Naive thymus-derived CD4-positive, alpha-beta T cell (primary cell): Measurements from ENCODE around the gene SURF4. TPM values are rescaled to one million over a fixed set of nuclear protein-coding genes. Genes with fewer than 3 reads are reported as not detected.

Experiments used
- ATAC-seq: fragments of 150-1000 bp; cut with Tn5 transposase; 2 replicates; pipeline ENCODE4 v1.10.0; 2021; ENCODE audit warnings: mild to moderate bottlenecking, moderate library complexity
- CTCF ChIA-PET: fragments of 350-600 bp; sonication (Branson Sonifier 250); formaldehyde crosslinking; loops from one replicate; lab custom pipeline; 2021; ENCODE audit warnings: antibody characterized with exemption; lab: Charles Lee
- POLR2A ChIA-PET: fragments of 350-600 bp; sonication (Branson Sonifier 250); formaldehyde crosslinking; loops from one replicate; lab custom pipeline; 2021; ENCODE audit warnings: antibody characterized with exemption, inconsistent platforms; lab: Charles Lee
- DNase-seq, 9 donors: peaks; one replicate each; pipeline versions ENCODE4 v3.0.0 to v3.0.0-alpha.2; 2020 to 2022; ENCODE audit warnings: mixed read lengths in 1 of 9
- H3K27ac ChIP-seq: one replicate; pipeline ENCODE4 v1.7.0; 2013; ENCODE audit warnings: mild to moderate bottlenecking, low read depth, low read length, moderate library complexity
- H3K27me3 ChIP-seq, 2 donors: one replicate each; pipeline ENCODE4 v1.7.0; 2013; ENCODE audit warnings: low read length in 2 of 2, mild to moderate bottlenecking in 2 of 2, moderate library complexity in 2 of 2; ENCODE audit not compliant: control insufficient read depth in 2 of 2, insufficient read depth in 2 of 2
- H3K36me3 ChIP-seq, 3 experiments: 1 replicate in 2 of 3; 2 replicates in 1 of 3; pipeline ENCODE4 v1.7.0; 2013; ENCODE audit warnings: low read length in 3 of 3, mild to moderate bottlenecking in 3 of 3, moderate library complexity in 1 of 3; ENCODE audit not compliant: insufficient read depth in 3 of 3, control insufficient read depth in 2 of 3
- H3K4me1 ChIP-seq, 2 donors: one replicate each; pipeline ENCODE4 v1.7.0; 2013; ENCODE audit warnings: low read length in 2 of 2, mild to moderate bottlenecking in 2 of 2, moderate library complexity in 1 of 2; ENCODE audit not compliant: control insufficient read depth in 2 of 2, insufficient read depth in 2 of 2
- H3K4me3 ChIP-seq: 2 replicates; pipeline ENCODE4 v1.7.0; 2013; ENCODE audit warnings: mild to moderate bottlenecking, low read length
- H3K9me3 ChIP-seq, 3 experiments: 1 replicate in 2 of 3; 2 replicates in 1 of 3; pipeline ENCODE4 v1.7.0; 2013; ENCODE audit warnings: low read length in 3 of 3; ENCODE audit not compliant: control insufficient read depth in 2 of 3
- H3K27ac Mint-ChIP-seq, 9 donors: one replicate each; pipeline ENCODE4 v1.8.0; 2020 to 2022; ENCODE audit warnings: mixed read lengths in 9 of 9, mild to moderate bottlenecking in 8 of 9, moderate library complexity in 5 of 9, inconsistent platforms in 2 of 9
- H3K27me3 Mint-ChIP-seq, 5 donors: one replicate each; pipeline ENCODE4 v1.8.0; 2021 to 2022; ENCODE audit warnings: mixed read lengths in 5 of 5, mild to moderate bottlenecking in 1 of 5
- H3K36me3 Mint-ChIP-seq, 5 donors: one replicate each; pipeline ENCODE4 v1.8.0; 2020 to 2022; ENCODE audit warnings: mixed read lengths in 5 of 5, mild to moderate bottlenecking in 3 of 5, inconsistent platforms in 1 of 5
- H3K4me1 Mint-ChIP-seq, 7 donors: one replicate each; pipeline ENCODE4 v1.8.0; 2020 to 2022; ENCODE audit warnings: mixed read lengths in 7 of 7, mild to moderate bottlenecking in 3 of 7, inconsistent platforms in 1 of 7
- H3K4me3 Mint-ChIP-seq, 10 donors: one replicate each; pipeline ENCODE4 v1.8.0; 2020 to 2022; ENCODE audit warnings: mild to moderate bottlenecking in 10 of 10, mixed read lengths in 10 of 10, moderate library complexity in 6 of 10, inconsistent platforms in 2 of 10
- H3K9me3 Mint-ChIP-seq, 11 donors: one replicate each; pipeline ENCODE4 v1.8.0; 2020 to 2022; ENCODE audit warnings: mixed read lengths in 11 of 11, mild to moderate bottlenecking in 4 of 11, inconsistent platforms in 1 of 11, moderate library complexity in 1 of 11
- intact Hi-C, 2 donors: fragments of 100-400 bp; cut with micrococcal nuclease; formaldehyde crosslinking; loops; one replicate each; pipeline ENCODE4 v1.15.1; 2023
- polyA plus RNA-seq, 2 donors: library from polyadenylated mRNA; unstranded; fragments of 300-500 nt; fragmentation: Illumina TruSeq; gene quantifications; one replicate each; pipeline ENCODE4 v1.2.3, GENCODE V29; 2021
- total RNA-seq, 6 experiments: library from RNA in 5 of 6; stranded (reverse) in 5 of 6; gene quantifications; 1 replicate in 5 of 6; 2 replicates in 1 of 6; pipeline ENCODE4 v1.2.3 and lab custom pipeline; 2021 to 2026

SURF4 gene
- total and polyA plus RNA-seq, 7 experiments from 2014 or later = 72.5 to 196 (median 78.9) TPM

DNA sequence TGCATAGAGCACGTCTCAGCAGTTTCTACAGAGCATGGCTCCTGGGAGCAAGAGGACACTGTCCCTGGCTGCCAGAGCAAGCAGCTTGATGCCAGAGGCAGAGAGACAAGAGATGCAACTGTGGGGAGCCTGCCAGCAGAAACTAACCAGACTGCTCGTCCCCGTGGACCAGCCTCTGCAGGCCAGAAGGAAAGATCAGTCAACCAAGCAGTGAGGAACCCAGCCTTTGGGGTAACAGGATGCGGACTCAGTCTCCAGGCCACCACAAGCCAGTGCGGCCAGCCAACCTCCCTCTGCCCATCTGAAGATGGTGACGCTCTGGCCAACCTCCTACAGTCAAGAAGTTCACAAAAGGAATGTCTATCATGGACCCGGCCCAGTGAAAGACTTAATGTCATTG, 3.7 kb downstream of the SURF4 start:
- Mint-ChIP-seq H3K4me1 (peaks cover 55 to 79% (median 64%) of the 10 kb centered on the region in 7 donors), H3K9me3 (no peaks in the 10 kb centered on the region), H3K36me3 (peaks cover 0 to 33% (median 0%) of the 10 kb centered on the region in 5 donors), H3K27ac (peak overlapping the region; percentile 66 to 96 (median 92)), H3K4me3 (peak overlapping the region; percentile 35 to 87 (median 84)), H3K27me3 (peaks cover 0 to under 1% (median 0%) of the 10 kb centered on the region in 5 donors)
- CTCF ChIA-PET = interaction anchor here (0.9 to 3.5 kb wide), 7 partner anchors 14 to 185 kb away, joined by 3 to 21 read pairs (median 11); no protein-coding TSS in a partner anchor
- peaks cover 52 to 74% of the 10 kb centered on the region in 2 donors for H3K4me1 ChIP-seq
- peak overlapping the region; percentile 86 for H3K27ac ChIP-seq
- POLR2A ChIA-PET = interaction anchor here (0.7 to 13.6 kb wide), 7 partner anchors 9 to 39 kb away, joined by 3 to 185 read pairs (median 5); partner anchors contain the start of genes MED22, RPL7A, SURF1 and SURF2
- H3K27me3 ChIP-seq = no peaks in the 10 kb centered on the region
- intact Hi-C loops = loop anchor here in 1 of 2 donors (10.0 kb wide), 2 partner anchors 187 to 793 kb away; partner anchors contain the start of gene RNU6ATAC
- no peaks in the 10 kb centered on the region for H3K9me3 ChIP-seq
- ATAC-seq (no peak), DNase-seq (no peak)
- peak overlapping the region; percentile 53 for H3K4me3 ChIP-seq
- peaks cover 0 to 27% (median 0%) of the 10 kb centered on the region in 3 experiments for H3K36me3 ChIP-seq

DNA sequence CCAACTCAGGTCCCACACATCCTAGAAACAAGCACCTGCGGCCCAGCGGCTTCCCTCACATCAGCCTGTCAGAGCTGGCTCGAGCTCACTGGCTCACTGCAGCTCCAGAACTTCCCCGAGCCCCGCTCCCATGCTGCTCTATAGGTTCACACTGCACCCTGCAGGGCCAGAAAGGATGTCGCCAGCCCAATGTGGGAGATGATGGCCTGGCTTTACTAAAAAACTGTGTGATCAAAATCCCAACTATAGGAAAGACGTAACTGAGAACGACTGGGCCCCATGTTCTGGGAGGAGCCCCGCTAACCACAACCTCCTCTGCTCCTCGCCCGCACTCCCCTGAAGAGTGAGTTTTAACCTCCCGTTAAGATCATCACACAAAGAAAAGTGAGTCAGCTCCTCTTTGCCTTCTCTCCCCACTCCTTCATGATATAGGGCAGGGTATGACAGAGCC, 4.6 kb downstream of the SURF4 start:
- Histone ChIP-seq H3K36me3 (peaks cover 0 to 36% (median 8%) of the 10 kb centered on the region in 3 experiments), H3K27ac (peak overlapping the region; percentile 86), H3K4me1 (peaks cover 52 to 70% of the 10 kb centered on the region in 2 donors), H3K9me3 (no peaks in the 10 kb centered on the region), H3K4me3 (peak overlapping the region; percentile 53), H3K27me3 (no peaks in the 10 kb centered on the region)
- H3K27me3 Mint-ChIP-seq = no peaks in the 10 kb centered on the region
- ChIA-PET CTCF (interaction anchor here (0.6 to 3.5 kb wide), 7 partner anchors 13 to 188 kb away, joined by 3 to 21 read pairs (median 11); no protein-coding TSS in a partner anchor), POLR2A (interaction anchor here (0.7 to 13.6 kb wide), 10 partner anchors 8 to 310 kb away, joined by 3 to 185 read pairs (median 4); partner anchors contain the start of genes ADAMTSL2, MED22, RPL7A and SURF1)
- H3K4me1 Mint-ChIP-seq = peaks cover 58 to 81% (median 64%) of the 10 kb centered on the region in 7 donors
- intact Hi-C loops = loop anchor here (1.0 to 10.0 kb wide), 7 partner anchors 14 to 794 kb away; partner anchors contain the start of genes MED22 (in 2 of the 2), RPL7A (in 2 of the 2), SURF1 (in 2 of the 2) and SURF2 (in 2 of the 2)
- peak overlapping the region; percentile 82 to 96 (median 94) for H3K27ac Mint-ChIP-seq
- peak in 8 of 9 donors; percentile 54 to 78 (median 64) for DNase-seq
- H3K4me3 Mint-ChIP-seq = peak overlapping the region; percentile 74 to 87 (median 84)
- H3K36me3 Mint-ChIP-seq = peaks cover 0 to 36% (median 0%) of the 10 kb centered on the region in 5 donors
- H3K9me3 Mint-ChIP-seq = no peaks in the 10 kb centered on the region
- ATAC-seq = peak; percentile 60

GRCh38 chr9:133370685-133371084, 5.2 kb downstream of the SURF4 start:
- H3K4me3 ChIP-seq = peak overlapping the region; percentile 53
- peak; percentile 58 for ATAC-seq
- POLR2A ChIA-PET = interaction anchor here (0.7 to 13.6 kb wide), 10 partner anchors 8 to 310 kb away, joined by 3 to 185 read pairs (median 3); partner anchors contain the start of genes ADAMTSL2, MED22, RPL7A and SURF1
- H3K27me3 Mint-ChIP-seq = no peaks in the 10 kb centered on the region
- H3K4me3 Mint-ChIP-seq = peak overlapping the region; percentile 74 to 87 (median 84)
- H3K4me1 Mint-ChIP-seq = peaks cover 60 to 83% (median 70%) of the 10 kb centered on the region in 7 donors
- peak overlapping the region; percentile 82 to 96 (median 94) for H3K27ac Mint-ChIP-seq
- H3K27me3 ChIP-seq = no peaks in the 10 kb centered on the region
- peaks cover 0 to 42% (median 14%) of the 10 kb centered on the region in 3 experiments for H3K36me3 ChIP-seq
- peak overlapping the region; percentile 86 for H3K27ac ChIP-seq
- H3K9me3 ChIP-seq = no peaks in the 10 kb centered on the region
- CTCF ChIA-PET = interaction anchor here (0.6 to 3.5 kb wide), 7 partner anchors 12 to 187 kb away, joined by 3 to 21 read pairs (median 11); no protein-coding TSS in a partner anchor
- H3K4me1 ChIP-seq = peaks cover 52 to 70% of the 10 kb centered on the region in 2 donors
- intact Hi-C loops = loop anchor here (1.0 to 10.0 kb wide), 7 partner anchors 14 to 794 kb away; partner anchors contain the start of genes MED22 (in 2 of the 2), RPL7A (in 2 of the 2), SURF1 (in 2 of the 2) and SURF2 (in 2 of the 2)
- peaks cover 0 to 40% (median 0%) of the 10 kb centered on the region in 5 donors for H3K36me3 Mint-ChIP-seq
- H3K9me3 Mint-ChIP-seq = no peaks in the 10 kb centered on the region
- peak in 6 of 9 donors; percentile 13 to 54 (median 48) for DNase-seq

GRCh38 chr9:133369933-133370332, 5.9 kb downstream of the SURF4 start:
- Mint-ChIP-seq H3K36me3 (peaks cover 0 to 38% (median 0%) of the 10 kb centered on the region in 5 donors), H3K9me3 (no peaks in the 10 kb centered on the region), H3K4me3 (peak overlapping the region; percentile 74 to 87 (median 84)), H3K4me1 (peaks cover 57 to 81% (median 67%) of the 10 kb centered on the region in 7 donors), H3K27ac (peak overlapping the region; percentile 82 to 96 (median 94)), H3K27me3 (no peaks in the 10 kb centered on the region)
- intact Hi-C loops = loop anchor here in 1 of 2 donors (2.0 to 10.0 kb wide), 3 partner anchors 13 to 795 kb away; partner anchors contain the start of genes RNU6ATAC, SURF1 and SURF2
- H3K27me3 ChIP-seq = no peaks in the 10 kb centered on the region
- CTCF ChIA-PET = interaction anchor here (1.9 to 2.5 kb wide), 2 partner anchors 18 to 40 kb away, joined by 4 to 11 read pairs; no protein-coding TSS in a partner anchor
- DNase-seq (no peak), ATAC-seq (no peak)
- H3K4me1 ChIP-seq = peaks cover 50 to 70% of the 10 kb centered on the region in 2 donors
- H3K4me3 ChIP-seq = peak overlapping the region; percentile 53
- POLR2A ChIA-PET = interaction anchor here (1.1 to 13.6 kb wide), 3 partner anchors 15 to 164 kb away, joined by 3 to 185 read pairs (median 3); partner anchors contain the start of genes ADAMTSL2, SURF1 and SURF2
- H3K27ac ChIP-seq = peak overlapping the region; percentile 86
- no peaks in the 10 kb centered on the region for H3K9me3 ChIP-seq
- H3K36me3 ChIP-seq = peaks cover 7 to 49% (median 21%) of the 10 kb centered on the region in 3 experiments

GRCh38 chr9:133369422-133369821, 6.4 kb downstream of the SURF4 start:
- peaks cover 0 to 33% (median 0%) of the 10 kb centered on the region in 5 donors for H3K36me3 Mint-ChIP-seq
- peak overlapping the region; percentile 86 for H3K27ac ChIP-seq

More at GRCh38 chr9:133369422-133369821, 6.4 kb downstream of the SURF4 start:
- no peaks in the 10 kb centered on the region for H3K9me3 Mint-ChIP-seq
- no peaks in the 10 kb centered on the region for H3K27me3 ChIP-seq
- H3K4me3 Mint-ChIP-seq = peak overlapping the region; percentile 32 to 87 (median 69)
- peaks cover 52 to 76% (median 62%) of the 10 kb centered on the region in 7 donors for H3K4me1 Mint-ChIP-seq
- no peaks in the 10 kb centered on the region for H3K27me3 Mint-ChIP-seq
- H3K27ac Mint-ChIP-seq = peak overlapping the region; percentile 48 to 96 (median 93)
- no peak for ATAC-seq
- intact Hi-C loops = no loop called here
- peaks cover 8 to 53% (median 24%) of the 10 kb centered on the region in 3 experiments for H3K36me3 ChIP-seq
- H3K9me3 ChIP-seq = no peaks in the 10 kb centered on the region
- H3K4me3 ChIP-seq = peak overlapping the region; percentile 53
- peaks cover 45 to 70% of the 10 kb centered on the region in 2 donors for H3K4me1 ChIP-seq
- no peak for DNase-seq
- CTCF ChIA-PET = interaction anchor here (0.6 to 1.9 kb wide), 2 partner anchors 40 to 182 kb away, joined by 3 to 4 read pairs; no protein-coding TSS in a partner anchor
- POLR2A ChIA-PET = interaction anchor here (1.1 to 13.6 kb wide), 3 partner anchors 15 to 165 kb away, joined by 3 to 185 read pairs (median 3); partner anchors contain the start of genes ADAMTSL2, SURF1 and SURF2
